Muscle of leg (tissue), 11 donors: ENCODE measurements around the gene KRTAP10-6. TPM values are rescaled to one million over a fixed set of nuclear protein-coding genes. Genes with fewer than 3 reads are reported as not detected.
"Not testable (repeated sequence)": the region's sequence is repeated elsewhere in the genome, so short reads cannot be mapped to it uniquely, and the experiment has no call there.

Source experiments
- DNase-seq: peaks from one replicate; pipeline ENCODE4 v3.0.0; 2013
- H3K27ac ChIP-seq: one replicate; pipeline ENCODE4 v1.5.1; 2013; ENCODE audit warnings: mild to moderate bottlenecking, low read length, control low read depth
- H3K27me3 ChIP-seq: one replicate; pipeline ENCODE4 v1.6.1; 2013; ENCODE audit warnings: low read length; ENCODE audit not compliant: control insufficient read depth, insufficient read depth
- H3K36me3 ChIP-seq: one replicate; pipeline ENCODE4 v1.6.1; 2013; ENCODE audit warnings: low read length; ENCODE audit not compliant: control insufficient read depth, insufficient read depth
- H3K4me1 ChIP-seq: one replicate; pipeline ENCODE4 v1.6.1; 2013; ENCODE audit warnings: low read length; ENCODE audit not compliant: control insufficient read depth, insufficient read depth
- H3K4me3 ChIP-seq: one replicate; pipeline ENCODE4 v1.5.1; 2013; ENCODE audit warnings: low read length, control low read depth
- H3K9me3 ChIP-seq: replicated peaks from 2 replicates; pipeline ENCODE4 v1.6.1; 2013; ENCODE audit warnings: low read depth, low read length; ENCODE audit not compliant: control insufficient read depth
- WGBS: methylation state at CpG from one replicate; pipeline ENCODE4 v1.1.5; 2013; ENCODE audit warnings: missing lambda C conversion rate; ENCODE audit not compliant: insufficient coverage; 5-methylcytosine and 5-hydroxymethylcytosine counted together
- polyA plus RNA-seq, 8 donors: library from polyadenylated mRNA; unstranded; fragments of 120-200 nt; gene quantifications; one replicate each; pipeline versions ENCODE4 v1.2.1 to v1.2.3, GENCODE V29; 2013; ENCODE audit warnings: inconsistent platforms in 1 of 8, low replicate concordance in 1 of 8; ENCODE audit not compliant: insufficient read length in 8 of 8, insufficient read depth in 1 of 8
- total RNA-seq: library from RNA; stranded (reverse); fragments of 120-200 nt; gene quantifications from one replicate; pipeline ENCODE4 v1.2.4, GENCODE V29; 2013

Gene KRTAP10-6
- total and polyA plus RNA-seq, 9 donors = not detected

- Histone ChIP-seq H3K4me1 (peaks cover 16% of the 10 kb centered on the region), H3K27ac (no peak overlapping the region), H3K9me3 (no peaks in the 10 kb centered on the region), H3K27me3 (peaks cover 10% of the 10 kb centered on the region), H3K36me3 (no peaks in the 10 kb centered on the region), H3K4me3 (no peak overlapping the region)
- no peak for DNase-seq
- WGBS = 100% methylated on average over 2 of the region's 10 CpGs
Observed at GRCh38 chr21:44590311-44590721, 2.0 kb downstream of the KRTAP10-6 start.

GRCh38 chr21:44589586-44590305, 2.6 kb downstream of the KRTAP10-6 start:
- 74% methylated on average over 20 of the region's 24 CpGs for WGBS
- Histone ChIP-seq H3K27ac (no peak overlapping the region), H3K36me3 (no peaks in the 10 kb centered on the region), H3K4me1 (peaks cover 16% of the 10 kb centered on the region), H3K4me3 (no peak overlapping the region), H3K9me3 (no peaks in the 10 kb centered on the region), H3K27me3 (peaks cover 14% of the 10 kb centered on the region)
- no peak for DNase-seq

- Histone ChIP-seq H3K27ac (no peak overlapping the region), H3K27me3 (peaks cover 14% of the 10 kb centered on the region), H3K4me3 (no peak overlapping the region), H3K36me3 (no peaks in the 10 kb centered on the region), H3K9me3 (no peaks in the 10 kb centered on the region), H3K4me1 (peaks cover 16% of the 10 kb centered on the region)
- 100% methylated on average over 1 of the region's 2 CpGs for WGBS
- no peak for DNase-seq
Observed at GRCh38 chr21:44589094-44589493, 3.2 kb downstream of the KRTAP10-6 start.

DNA sequence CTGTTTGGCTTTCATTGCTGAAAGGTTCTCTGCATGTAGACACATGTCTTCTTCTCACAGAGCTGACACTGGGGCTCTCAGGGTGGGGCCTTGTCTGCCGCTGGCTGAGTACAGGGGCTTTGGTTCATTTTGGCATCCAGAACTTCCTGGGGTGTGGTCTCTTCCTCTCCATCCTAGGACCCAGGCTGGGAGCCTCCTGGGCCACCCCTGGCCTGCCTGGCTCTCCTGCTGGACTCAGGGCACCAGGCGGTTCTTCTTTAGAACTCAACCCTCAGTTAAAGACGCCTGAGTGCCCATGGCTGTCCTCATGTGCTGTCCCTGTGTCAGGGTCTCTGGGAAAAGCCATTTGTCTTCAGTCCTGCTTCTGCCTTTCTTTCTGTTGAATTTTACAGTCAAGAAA, 6.4 kb downstream of the KRTAP10-6 start:
- no peaks in the 10 kb centered on the region for H3K4me1 ChIP-seq
- WGBS = 84% methylated on average over 3 of the region's 3 CpGs
- peaks cover 22% of the 10 kb centered on the region for H3K27me3 ChIP-seq
- no peak for DNase-seq
- no peak overlapping the region for H3K4me3 ChIP-seq
- H3K9me3 ChIP-seq = peaks cover 10% of the 10 kb centered on the region
- no peak overlapping the region for H3K27ac ChIP-seq
- H3K36me3 ChIP-seq = no peaks in the 10 kb centered on the region

DNA sequence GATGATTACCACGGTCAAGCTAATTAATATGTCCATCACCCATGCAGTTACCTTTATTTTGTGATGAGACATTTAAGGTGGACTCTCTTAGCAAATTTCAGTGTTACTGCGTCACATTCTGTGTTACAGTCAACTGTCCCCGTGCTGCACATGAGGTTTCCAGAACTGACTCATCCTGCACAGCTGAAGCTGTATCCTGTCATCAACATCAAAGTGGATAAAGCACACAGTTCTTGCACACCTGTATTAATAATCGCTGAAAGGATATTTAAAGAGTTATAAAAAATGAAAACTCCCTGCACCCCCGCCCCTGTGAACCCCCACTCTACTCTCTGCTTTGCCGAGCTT, 8.5 kb downstream of the KRTAP10-6 start:
- H3K27me3 ChIP-seq = peaks cover 24% of the 10 kb centered on the region
- no peak overlapping the region for H3K4me3 ChIP-seq
- 63% methylated on average over 1 of the region's 6 CpGs for WGBS
- DNase-seq = no peak
- H3K9me3 ChIP-seq = peaks cover 14% of the 10 kb centered on the region
- H3K36me3 ChIP-seq = no peaks in the 10 kb centered on the region
- H3K4me1 ChIP-seq = no peaks in the 10 kb centered on the region
- no peak overlapping the region for H3K27ac ChIP-seq

DNA sequence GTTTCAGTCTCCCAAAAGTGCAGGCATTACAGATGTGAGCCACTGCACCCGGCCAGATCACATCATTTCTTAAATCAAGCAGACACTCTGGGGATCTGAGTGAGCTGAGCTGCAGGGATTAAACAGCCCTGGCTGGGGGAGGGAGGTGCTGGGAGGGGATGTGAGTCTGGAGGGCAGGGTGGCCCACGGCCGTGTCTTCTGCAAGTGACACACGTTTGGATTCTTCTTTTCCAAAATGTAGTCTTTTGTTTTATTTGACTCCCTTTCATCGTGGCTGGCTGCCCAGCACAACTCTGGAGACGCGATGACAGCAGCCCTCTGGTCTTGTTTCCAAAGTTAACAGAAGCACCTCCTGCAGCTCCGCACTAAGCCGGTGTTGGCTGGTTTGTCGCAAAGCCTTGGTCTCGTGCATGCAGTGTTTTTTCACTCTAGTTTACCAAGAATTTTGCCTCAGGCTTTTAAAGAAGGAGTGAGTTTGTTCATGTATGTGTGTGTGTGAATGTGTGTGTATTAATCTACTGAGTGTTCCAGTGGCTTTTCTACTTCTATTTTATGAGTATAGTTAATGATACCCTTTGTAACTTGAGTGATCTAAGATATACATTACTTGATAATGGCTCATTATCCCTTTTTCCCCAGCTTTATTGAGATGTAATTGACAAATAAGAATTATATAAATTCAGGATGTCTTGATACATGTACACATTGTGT, 9.1 kb downstream of the KRTAP10-6 start:
- WGBS = 12% methylated on average over 5 of the region's 11 CpGs
- no peak overlapping the region for H3K27ac ChIP-seq
- DNase-seq = peak; percentile 50
- H3K27me3 ChIP-seq = peaks cover 24% of the 10 kb centered on the region
- H3K9me3 ChIP-seq = peaks cover 14% of the 10 kb centered on the region
- no peaks in the 10 kb centered on the region for H3K4me1 ChIP-seq
- H3K4me3 ChIP-seq = no peak overlapping the region
- H3K36me3 ChIP-seq = no peaks in the 10 kb centered on the region

DNA sequence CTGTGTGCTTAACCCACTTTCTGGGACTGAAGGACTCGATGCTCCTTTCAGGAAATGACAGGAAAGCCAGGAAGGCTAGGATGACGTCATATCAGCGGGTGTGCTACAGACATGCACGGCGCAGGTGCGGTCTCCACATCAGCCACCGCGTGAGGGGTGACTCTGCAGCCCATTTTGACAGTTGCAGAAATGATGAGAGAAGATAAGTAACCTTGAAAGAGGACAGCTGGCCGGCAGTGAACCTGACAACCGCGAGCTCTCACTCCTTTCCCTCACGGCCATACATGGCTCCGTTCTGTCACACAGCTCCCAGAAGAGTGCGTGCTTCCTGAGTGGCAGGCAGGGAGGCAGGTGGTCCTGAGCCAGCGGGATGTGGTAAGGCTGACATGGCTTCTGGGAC, 10.2 kb downstream of the KRTAP10-6 start:
- Histone ChIP-seq H3K4me1 (no peaks in the 10 kb centered on the region), H3K27me3 (peaks cover 24% of the 10 kb centered on the region), H3K27ac (no peak overlapping the region), H3K4me3 (no peak overlapping the region), H3K36me3 (no peaks in the 10 kb centered on the region), H3K9me3 (peaks cover 18% of the 10 kb centered on the region)
- 85% methylated on average over 10 of the region's 15 CpGs for WGBS
- no peak for DNase-seq

DNA sequence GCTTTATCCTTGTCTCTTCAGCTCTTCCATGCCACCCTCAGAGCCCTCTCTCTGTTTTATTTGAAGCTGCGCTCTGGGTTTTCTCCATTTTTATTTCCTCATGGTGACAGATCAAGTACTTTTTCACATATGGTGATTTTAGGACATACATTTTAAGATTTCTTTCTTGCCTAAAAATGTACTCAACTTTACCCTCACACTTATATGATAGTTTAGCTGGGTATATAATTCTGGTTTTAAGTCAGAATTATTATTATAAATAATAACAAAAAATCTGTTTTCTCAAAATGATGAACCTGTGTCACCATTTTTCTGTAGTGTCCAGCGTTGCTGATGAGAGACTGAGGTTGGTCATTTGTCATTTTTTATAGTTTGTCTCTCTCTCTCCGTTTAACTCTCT, 11.1 kb downstream of the KRTAP10-6 start:
- Histone ChIP-seq H3K36me3 (no peaks in the 10 kb centered on the region), H3K27ac (no peak overlapping the region), H3K9me3 (peaks cover 25% of the 10 kb centered on the region), H3K27me3 (peaks cover 20% of the 10 kb centered on the region), H3K4me3 (no peak overlapping the region), H3K4me1 (no peaks in the 10 kb centered on the region)
- no peak for DNase-seq
- WGBS = no CpG with 5 or more reads among the region's 3 CpGs

DNA sequence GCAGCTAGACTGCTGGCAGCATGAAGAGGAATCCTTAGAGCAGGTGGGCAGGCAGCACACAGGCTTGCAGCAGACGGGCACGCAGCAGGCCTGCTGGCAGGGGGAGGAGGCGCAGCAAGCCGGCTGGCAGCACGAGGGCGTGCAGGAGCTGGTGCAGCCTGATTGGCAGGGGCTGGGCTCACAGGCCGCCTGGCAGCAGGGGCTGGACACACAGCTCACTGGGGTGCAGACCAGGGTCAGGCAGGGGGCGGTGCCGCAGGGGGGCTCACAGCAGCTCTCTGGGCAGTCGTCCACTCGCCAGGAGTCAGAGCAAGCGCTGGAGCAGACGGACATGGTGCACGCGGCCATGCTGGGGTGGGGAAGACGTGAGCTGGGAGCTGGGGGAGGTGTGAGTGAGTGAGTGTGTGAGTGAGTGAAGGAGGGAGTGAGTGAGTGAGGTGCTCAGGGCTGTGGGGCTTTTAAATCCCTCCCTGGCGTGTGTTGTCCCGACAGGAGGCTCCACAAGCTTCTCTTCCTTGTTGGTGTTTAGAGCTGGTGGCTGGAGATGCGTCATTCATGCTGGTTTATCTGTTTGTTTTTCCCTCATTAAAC, 12.0 kb downstream of the KRTAP10-6 start, which contains the start of gene KRTAP10-5:
Gene KRTAP10-5 (minus strand): TSS at position 374 of the 591 bp plus-strand sequence. CDS start 26 bp downstream, at position 348.
- H3K36me3 ChIP-seq, H3K4me1 ChIP-seq, H3K27ac ChIP-seq, DNase-seq, H3K4me3 ChIP-seq: not testable (repeated sequence)
- H3K27me3 ChIP-seq = peaks cover 14% of the 10 kb centered on the region
- 41% methylated on average over 16 of the region's 19 CpGs for WGBS
- H3K9me3 ChIP-seq = peaks cover 25% of the 10 kb centered on the region

GRCh38 chr21:44579833-44580144, 12.5 kb downstream of the KRTAP10-6 start:
- DNase-seq = no peak
- Histone ChIP-seq H3K27ac (no peak overlapping the region), H3K36me3 (no peaks in the 10 kb centered on the region), H3K9me3 (peaks cover 25% of the 10 kb centered on the region), H3K4me3 (no peak overlapping the region), H3K4me1 (no peaks in the 10 kb centered on the region), H3K27me3 (peaks cover 10% of the 10 kb centered on the region)
- WGBS = 73% methylated on average over 7 of the region's 7 CpGs
